Measurements from ENCODE around the gene IGFBP5. TPM values are rescaled to one million over a fixed set of nuclear protein-coding genes. Genes with fewer than 3 reads are reported as not detected.

Gene IGFBP5
- polyA plus RNA-seq, 1 of the 3 experiments (the other 2 are of a cell fraction) = 323 TPM

DNA sequence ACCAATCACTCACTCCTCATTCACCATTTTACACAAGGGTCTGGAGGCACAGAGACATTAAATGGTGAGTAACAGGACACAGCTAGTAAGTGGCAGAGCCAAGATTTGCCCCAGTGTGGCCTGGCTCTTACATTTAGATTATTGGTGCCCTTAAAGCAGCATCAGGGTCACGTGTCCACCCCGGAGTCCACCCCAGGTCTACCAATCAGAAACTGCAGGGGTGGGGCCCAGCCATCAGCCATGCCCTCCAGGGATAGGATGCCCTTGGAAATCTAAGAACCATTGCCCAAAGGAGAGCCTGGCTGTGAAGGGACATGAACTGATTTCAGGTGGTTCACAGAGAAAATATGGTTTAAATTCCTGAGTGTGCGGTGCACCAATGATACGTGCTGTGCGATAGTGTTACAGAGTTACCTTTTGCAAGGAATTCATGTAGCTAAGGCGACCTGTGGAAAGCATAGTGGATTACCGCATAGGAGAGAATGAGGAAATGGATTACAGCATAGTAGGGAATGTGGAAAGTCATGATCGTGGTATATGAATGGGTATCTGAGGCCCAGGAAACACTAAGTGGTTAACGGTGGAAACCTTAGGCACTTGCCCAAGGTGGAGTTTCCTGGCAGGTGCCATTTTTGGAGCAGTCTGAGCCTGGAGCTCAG lies 17.8 kb downstream of the IGFBP5 start:
- TF ChIP-seq SIN3A (IDR thresholded peaks at IDR 0.05; ENCODE audit: borderline replicate concordance, low read depth, low read length) (no peak), RAD21 (IDR thresholded peaks at IDR 0.05; ENCODE audit: low read length) (no peak), NFIC (IDR thresholded peaks at IDR 0.05; ENCODE audit: borderline replicate concordance) (no peak), FOXJ3 (CRISPR knock-in tag; IDR thresholded peaks at IDR 0.05) (no peak), YY1 (IDR thresholded peaks at IDR 0.05; ENCODE audit: low read depth) (no peak), GABPA (IDR thresholded peaks at IDR 0.05; ENCODE audit: low read depth) (no peak), NRF1 (IDR thresholded peaks at IDR 0.05; ENCODE audit: low read depth, low read length) (no peak), PBX3 (IDR thresholded peaks at IDR 0.05) (no peak)
- 90% methylated on average over 7 of the region's 9 CpGs for WGBS (ENCODE audit: low lambda C conversion rate)
- no peak overlapping the region for H2AFZ ChIP-seq (ENCODE audit: low read depth)
- no peaks in the 10 kb centered on the region for H3K9me3 ChIP-seq
- peaks cover 3% of the 10 kb centered on the region for H3F3A ChIP-seq (replicated peaks; ENCODE audit: insufficient read depth)
- H3K27ac ChIP-seq (ENCODE audit: low read depth in 2 of 2, low read length in 1 of 2) = no peak overlapping the region
- DNase-seq = no peak
- peaks cover 0 to 31% of the 10 kb centered on the region in 2 experiments for H3K36me3 ChIP-seq (replicated peaks in 1 of 2; ENCODE audit: control insufficient read depth in 1 of 2, insufficient read depth in 2 of 2, low read length in 1 of 2)
- H3K4me3 ChIP-seq (ENCODE audit: low read depth in 2 of 2, low read length in 1 of 2) = no peak overlapping the region
- peaks cover 4 to 6% of the 10 kb centered on the region in 2 experiments; a peak in 2 of 4 replicates for H3K4me1 ChIP-seq (ENCODE audit: control insufficient read depth in 1 of 2, insufficient read depth in 2 of 2, low read depth in 1 of 2, low read length in 1 of 2)
- no peaks in the 10 kb centered on the region for H3K27me3 ChIP-seq (ENCODE audit: insufficient read depth)
- no peaks in the 10 kb centered on the region for H3K9me2 ChIP-seq
- H3K4me2 ChIP-seq = no peak overlapping the region
- POLR2A ChIA-PET = no interaction called here
- no peaks in the 10 kb centered on the region for H3K79me2 ChIP-seq (ENCODE audit: insufficient read depth)
- no peak overlapping the region for H3K9ac ChIP-seq
- CTCF ChIA-PET = interaction anchor here (0.6 to 4.1 kb wide), 8 partner anchors 11 to 1038 kb away, joined by 3 to 17 read pairs (median 4); no protein-coding TSS in a partner anchor
- no peaks in the 10 kb centered on the region; the same call in 1 of the 2 replicates for H4K20me1 ChIP-seq (ENCODE audit: insufficient read depth)

DNA sequence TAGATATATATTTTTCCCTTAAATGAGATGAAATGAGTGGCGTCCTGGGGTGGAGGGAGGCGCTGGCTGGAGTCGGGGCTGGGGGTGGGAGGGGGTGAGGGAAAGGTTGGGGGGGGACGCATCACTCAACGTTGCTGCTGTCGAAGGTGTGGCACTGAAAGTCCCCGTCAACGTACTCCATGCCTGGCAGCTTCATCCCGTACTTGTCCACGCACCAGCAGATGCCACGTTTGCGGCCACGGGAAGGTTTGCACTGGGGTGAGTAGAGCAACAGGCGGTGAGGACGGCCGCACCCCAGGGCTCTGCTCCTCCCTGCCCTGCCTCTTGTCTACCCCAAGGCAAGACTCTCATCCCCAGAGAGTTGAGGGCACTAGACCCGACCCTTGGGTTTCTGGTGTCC lies 18.7 kb downstream of the IGFBP5 start:
- Histone ChIP-seq H3K9ac (no peak overlapping the region), H3K9me3 (no peaks in the 10 kb centered on the region), H3K27me3 (ENCODE audit: insufficient read depth) (no peaks in the 10 kb centered on the region), H2AFZ (ENCODE audit: low read depth) (no peak overlapping the region), H3K79me2 (ENCODE audit: insufficient read depth) (no peaks in the 10 kb centered on the region), H3K4me2 (no peak overlapping the region), H3K4me1 (ENCODE audit: control insufficient read depth in 1 of 2, insufficient read depth in 2 of 2, low read depth in 1 of 2, low read length in 1 of 2) (no peaks in the 10 kb centered on the region; a peak in 1 of 4 replicates), H3K36me3 (replicated peaks in 1 of 2; ENCODE audit: control insufficient read depth in 1 of 2, insufficient read depth in 2 of 2, low read length in 1 of 2) (peaks cover 0 to 31% of the 10 kb centered on the region in 2 experiments), H3K9me2 (no peaks in the 10 kb centered on the region), H3K4me3 (ENCODE audit: low read depth in 2 of 2, low read length in 1 of 2) (no peak overlapping the region), H3F3A (replicated peaks; ENCODE audit: insufficient read depth) (peaks cover 3% of the 10 kb centered on the region), H4K20me1 (ENCODE audit: insufficient read depth) (no peaks in the 10 kb centered on the region; the same call in 1 of the 2 replicates), H3K27ac (ENCODE audit: low read depth in 2 of 2, low read length in 1 of 2) (no peak overlapping the region)
- POLR2A ChIA-PET = no interaction called here
- TF ChIP-seq GABPA (IDR thresholded peaks at IDR 0.05; ENCODE audit: low read depth) (no peak), TEAD4 (IDR thresholded peaks at IDR 0.05; ENCODE audit: borderline replicate concordance, insufficient read depth) (no peak), MEF2A (IDR thresholded peaks at IDR 0.05; ENCODE audit: borderline replicate concordance, low read depth) (no peak), PBX3 (IDR thresholded peaks at IDR 0.05) (no peak), CTCF (IDR thresholded peaks at IDR 0.05) (no peak), EP300 (IDR thresholded peaks at IDR 0.05; ENCODE audit: borderline replicate concordance in 1 of 2, low read depth in 1 of 2, low read length in 1 of 2) (no peak), USF2 (IDR thresholded peaks at IDR 0.05; ENCODE audit: borderline replicate concordance, low read depth, low read length) (no peak), RFX5 (IDR thresholded peaks at IDR 0.05; ENCODE audit: low read length) (no peak)
- no peak for DNase-seq
- 92% methylated on average over 14 of the region's 17 CpGs for WGBS (ENCODE audit: low lambda C conversion rate)
- CTCF ChIA-PET = interaction anchor here (0.6 to 4.1 kb wide), 3 partner anchors 10 to 157 kb away, joined by 3 to 17 read pairs (median 13); no protein-coding TSS in a partner anchor
